HG03342 (cell line): ENCODE data around the gene ANKRD10.
"Not testable (repeated sequence)": the region's sequence is repeated elsewhere in the genome, so short reads cannot be mapped to it uniquely, and the experiment has no call there.

ENCODE experiments used
- ATAC-seq: cut with Tn5 transposase; IDR thresholded peaks from one replicate; pipeline ENCODE4 v1.9.1; 2021; ENCODE audit warnings: mild to moderate bottlenecking, moderate library complexity; ENCODE audit not compliant: unreplicated experiment

ANKRD10 gene

DNA sequence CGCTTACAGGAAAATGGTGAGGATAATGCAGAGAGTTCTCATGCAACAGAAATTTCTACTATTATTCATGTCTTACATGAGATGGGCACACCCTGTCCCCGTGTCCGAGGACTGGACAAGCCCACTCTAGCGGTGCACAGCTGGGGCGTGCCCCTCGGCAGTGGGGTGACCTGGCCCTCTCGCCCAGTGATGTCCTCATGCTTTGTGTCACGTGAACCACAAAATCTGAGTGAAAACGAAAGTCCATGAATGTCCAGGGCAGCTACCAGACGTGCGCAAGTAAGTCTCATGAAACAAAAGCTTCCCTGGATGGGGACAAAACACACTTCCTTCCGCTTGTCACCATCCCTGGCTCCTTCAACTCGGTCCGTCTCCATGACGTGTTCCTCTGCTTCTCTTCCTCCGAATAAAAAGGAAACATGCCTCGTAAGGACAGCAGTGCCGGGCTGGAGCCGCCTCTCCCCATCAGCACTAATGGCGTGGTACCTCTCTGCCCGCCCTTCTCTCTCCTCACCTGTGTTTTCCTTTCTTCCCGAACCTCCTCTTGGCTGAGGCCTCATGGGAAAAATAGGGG lies 45.6 kb downstream of the ANKRD10 start:
- ATAC-seq: no peak

GRCh38 chr13:110868720-110869119 lies 46.1 kb downstream of the ANKRD10 start:
- no peak for ATAC-seq

GRCh38 chr13:110867380-110867779 lies 47.5 kb downstream of the ANKRD10 start:
- ATAC-seq: no peak

GRCh38 chr13:110866491-110867170 lies 48.2 kb downstream of the ANKRD10 start:
- ATAC-seq: no peak

- ATAC-seq: no peak
Observed at GRCh38 chr13:110863685-110864084, 51.2 kb downstream of the ANKRD10 start.

- ATAC-seq: no peak
Observed at GRCh38 chr13:110860983-110861382, 53.9 kb downstream of the ANKRD10 start.

DNA sequence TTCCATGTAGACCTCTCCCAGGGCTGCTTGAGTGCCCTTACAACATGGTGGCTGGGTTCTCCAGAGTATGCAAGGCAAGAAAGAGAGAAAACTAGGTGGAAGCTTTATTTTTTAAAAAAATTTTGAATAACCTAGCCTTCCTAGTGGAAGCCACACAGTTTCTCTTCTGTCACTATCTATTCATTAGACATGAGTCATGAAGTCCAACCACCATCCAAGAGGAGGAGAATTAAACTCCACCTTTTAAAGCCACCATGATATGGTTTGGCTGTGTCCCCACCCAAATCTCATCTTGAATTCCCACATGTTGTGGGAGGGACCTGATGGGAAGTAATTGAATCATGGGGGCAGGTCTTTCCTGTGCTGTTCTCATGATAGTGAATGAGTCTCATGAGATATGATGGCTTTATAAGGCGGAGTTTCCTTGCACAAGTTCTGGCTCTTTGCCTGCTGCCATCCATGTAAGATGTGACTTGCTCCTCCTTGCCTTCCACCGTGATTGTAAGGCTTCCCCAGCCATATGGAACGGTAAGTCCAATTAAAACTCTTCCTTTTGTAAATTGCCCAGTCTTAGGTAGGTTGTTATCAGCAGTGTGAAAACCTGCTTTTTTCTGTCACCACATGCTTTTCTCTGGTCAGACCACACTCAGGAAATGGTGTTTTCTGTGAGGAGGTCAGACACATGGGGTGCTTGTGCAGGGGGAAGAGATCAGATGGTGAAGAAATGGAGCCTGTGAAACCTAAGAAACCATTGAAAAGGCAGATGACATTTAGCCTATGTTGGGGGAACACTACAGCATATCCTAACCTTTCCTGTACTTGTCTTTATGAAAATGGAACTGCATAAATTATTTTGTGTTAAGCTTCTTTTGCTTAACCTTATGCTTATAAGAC lies 57.7 kb downstream of the ANKRD10 start:
- no peak for ATAC-seq

GRCh38 chr13:110855363-110855762 lies 59.5 kb downstream of the ANKRD10 start:
- no peak for ATAC-seq

- ATAC-seq: no peak
Observed at GRCh38 chr13:110854866-110855265, 60.0 kb downstream of the ANKRD10 start.

- no peak for ATAC-seq
Observed at GRCh38 chr13:110853235-110853721, 61.6 kb downstream of the ANKRD10 start.

DNA sequence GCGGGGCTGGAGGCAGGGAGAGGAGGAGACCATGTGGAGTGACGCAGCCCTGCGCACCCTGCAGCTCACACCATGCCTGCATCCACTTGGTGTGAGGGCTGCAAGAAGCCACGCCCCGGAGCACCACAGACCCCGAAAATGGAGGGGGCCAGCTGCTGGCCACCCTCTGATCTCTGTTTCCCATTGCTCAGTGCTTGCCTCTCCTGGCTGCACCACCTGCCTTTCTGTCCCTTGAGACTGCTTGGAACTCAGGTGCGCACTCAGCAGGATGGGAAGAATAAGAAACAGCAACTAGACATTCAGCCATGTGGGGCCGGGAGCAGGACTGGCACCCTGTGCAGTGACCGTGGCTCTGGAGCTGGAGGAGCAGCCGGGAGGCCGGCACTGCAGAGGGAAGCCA lies 64.0 kb downstream of the ANKRD10 start:
- no peak for ATAC-seq

DNA sequence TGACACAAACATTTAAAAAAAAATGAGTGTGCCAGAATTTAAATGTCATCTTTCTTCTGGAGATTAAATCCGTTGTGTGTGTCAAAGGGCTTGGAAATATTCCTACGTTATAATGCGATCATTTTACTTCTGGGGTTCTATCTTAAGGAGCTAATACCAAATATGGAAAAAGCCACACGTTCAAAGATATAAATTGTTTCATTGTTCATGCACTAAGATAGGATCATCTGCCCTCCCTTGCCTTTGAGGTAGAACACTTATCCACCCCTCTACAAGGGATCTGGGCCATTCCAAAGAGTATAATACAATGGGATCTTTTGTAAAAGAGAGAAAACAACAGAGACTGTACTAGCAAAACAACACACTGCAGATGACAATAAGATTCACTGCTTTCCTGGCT lies 64.9 kb downstream of the ANKRD10 start:
- ATAC-seq: no peak

GRCh38 chr13:110845520-110845919 lies 69.3 kb downstream of the ANKRD10 start:
- no peak for ATAC-seq

- no peak for ATAC-seq
Observed at GRCh38 chr13:110841846-110842245, 73.0 kb downstream of the ANKRD10 start.

GRCh38 chr13:110841406-110841805 lies 73.5 kb downstream of the ANKRD10 start:
- no peak for ATAC-seq

GRCh38 chr13:110838867-110839538 lies 75.9 kb downstream of the ANKRD10 start:
- ATAC-seq: no peak

- ATAC-seq: no peak
Observed at GRCh38 chr13:110838116-110838515, 76.8 kb downstream of the ANKRD10 start.

DNA sequence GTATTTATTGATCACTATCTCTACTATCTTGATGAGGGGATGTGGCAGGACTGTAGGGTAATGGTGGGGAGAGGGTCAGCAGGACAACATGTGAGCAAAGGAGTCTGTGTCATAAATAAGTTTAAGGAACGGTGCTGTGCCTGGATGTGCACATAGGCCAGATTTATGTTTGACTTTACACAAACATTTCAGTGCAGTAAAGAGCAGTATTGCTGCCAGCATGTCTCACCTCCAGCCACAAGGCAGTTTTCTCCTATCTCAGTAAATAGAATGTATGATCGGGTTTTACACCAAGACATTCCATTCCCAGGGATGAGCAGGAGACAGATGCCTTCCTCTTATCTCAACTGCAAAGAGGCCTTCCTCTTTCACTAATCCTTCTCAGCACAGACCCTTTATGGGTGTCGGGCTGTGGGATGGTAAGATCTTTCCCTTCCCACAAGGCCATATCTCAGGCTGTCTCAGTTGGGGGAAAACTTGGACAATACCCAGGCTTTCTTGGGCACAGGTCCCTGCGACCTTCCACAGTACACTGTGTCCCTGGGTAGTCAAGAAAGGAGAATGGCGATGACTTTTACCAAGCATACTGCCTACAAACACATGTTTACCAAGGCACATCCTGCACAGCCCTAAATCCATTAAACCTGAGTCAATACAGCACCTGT lies 77.3 kb downstream of the ANKRD10 start:
- not testable (repeated sequence) for ATAC-seq

DNA sequence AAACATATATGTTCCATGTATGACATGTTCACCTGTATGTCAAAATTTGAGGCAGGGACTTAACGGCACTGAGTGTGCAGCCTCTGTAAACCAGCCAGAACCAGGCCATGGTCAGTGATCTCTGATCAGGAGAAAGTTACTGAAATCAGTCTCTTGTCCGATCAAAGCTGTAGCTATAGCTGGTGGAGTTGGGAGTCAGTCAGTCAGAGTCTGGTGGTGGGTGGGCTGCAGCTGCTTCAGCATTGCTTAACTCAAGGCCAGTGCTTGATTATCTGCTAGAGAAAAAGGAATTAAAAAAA lies 78.3 kb downstream of the ANKRD10 start:
- ATAC-seq: no peak

- ATAC-seq: no peak
Observed at GRCh38 chr13:110835721-110836604, 78.9 kb downstream of the ANKRD10 start.
